GM18868 (cell line): ENCODE results near the gene SNX25.
"Not testable (repeated sequence)": the region's sequence is repeated elsewhere in the genome, so short reads cannot be mapped to it uniquely, and the experiment has no call there.

Experiments
- ATAC-seq: cut with Tn5 transposase; IDR thresholded peaks from one replicate; pipeline ENCODE4 v1.9.1; 2021; ENCODE audit warnings: mild to moderate bottlenecking, moderate library complexity; ENCODE audit not compliant: unreplicated experiment

The SNX25 gene

GRCh38 chr4:185209031-185209851, at the start of gene SNX25:
Gene SNX25 (plus strand): TSS chr4:185209598. CDS start chr4:185209827, 229 bp downstream.
- peak; percentile 76 for ATAC-seq

- peak; percentile 98 for ATAC-seq
These were observed 43.8 kb upstream of the SNX25 start for GRCh38 chr4:185165605-185166063.

GRCh38 chr4:185167234-185167633, 42.2 kb upstream of the SNX25 start:
- no peak for ATAC-seq

GRCh38 chr4:185171373-185172071, 37.9 kb upstream of the SNX25 start:
- ATAC-seq = peak; percentile 93

GRCh38 chr4:185179488-185179887, 29.9 kb upstream of the SNX25 start:
- ATAC-seq = no peak

- ATAC-seq = no peak
These were observed 27.2 kb upstream of the SNX25 start for GRCh38 chr4:185182239-185182638.

- ATAC-seq = peak; percentile 75
These were observed 25.6 kb upstream of the SNX25 start for GRCh38 chr4:185183622-185184281.

- no peak for ATAC-seq
These were observed 22.6 kb upstream of the SNX25 start for GRCh38 chr4:185186769-185187168.

GRCh38 chr4:185189606-185190305, 19.6 kb upstream of the SNX25 start:
- ATAC-seq = no peak

- ATAC-seq = no peak
These were observed 19.0 kb upstream of the SNX25 start for GRCh38 chr4:185190306-185190856.

GRCh38 chr4:185192059-185192458, 17.3 kb upstream of the SNX25 start:
- peak; percentile 95 for ATAC-seq

GRCh38 chr4:185194924-185195888, 14.2 kb upstream of the SNX25 start:
- ATAC-seq = no peak

GRCh38 chr4:185196437-185196836, 13.0 kb upstream of the SNX25 start:
- ATAC-seq = no peak

- ATAC-seq = not testable (repeated sequence)
These were observed 11.2 kb upstream of the SNX25 start for GRCh38 chr4:185198189-185198588.

- no peak for ATAC-seq
These were observed 7.1 kb upstream of the SNX25 start for GRCh38 chr4:185201977-185202962.

GRCh38 chr4:185202984-185203485, 6.4 kb upstream of the SNX25 start:
- peak; percentile 3 for ATAC-seq

- ATAC-seq = peak; percentile 73
These were observed 5.7 kb upstream of the SNX25 start, which contains the start of gene CFAP97 for GRCh38 chr4:185203486-185204237. Gene CFAP97 (minus strand): TSS chr4:185204000. CDS start chr4:185191196, 12,804 bp downstream.
